ENCODE measurements around the gene TMEM141. TPM values are rescaled to one million over a fixed set of nuclear protein-coding genes. Genes with fewer than 3 reads are reported as not detected.

TMEM141 gene
- total and polyA plus RNA-seq, 2 of the 8 experiments (the other 6 are each of a cell fraction or from before 2014, with no cell fraction given): 51.1 to 137 TPM

- H2BK120ac ChIP-seq (replicated peaks; ENCODE audit: low read depth, low read length): no peak overlapping the region
- no peak overlapping the region for H3K9ac ChIP-seq (replicated peaks in 1 of 4; ENCODE audit: extremely low read depth in 1 of 4, low read depth in 3 of 4, low read length in 3 of 4)
- no peak overlapping the region for H2AFZ ChIP-seq (ENCODE audit: low read length)
- no peak overlapping the region for H3K23ac ChIP-seq (ENCODE audit: insufficient read length)
- H3K4me2 ChIP-seq (ENCODE audit: insufficient read depth in 1 of 2, low read depth in 2 of 2, low read length in 2 of 2): no peak overlapping the region
- ChIA-PET POLR2A (ENCODE audit: partially characterized antibody) (interaction anchor here (1.1 to 2.6 kb wide), 2 partner anchors 26 to 86 kb away, joined by 3 to 13 read pairs; no protein-coding TSS in a partner anchor), CTCF (ENCODE audit: partially characterized antibody) (no interaction called here)
- H2BK12ac ChIP-seq (ENCODE audit: low read depth, low read length): no peak overlapping the region
- DNase-seq (ENCODE audit: low read depth in 1 of 2, low spot score in 2 of 2) (no peak), FAIRE-seq (no peak)
- no peak overlapping the region for H3K4me3 ChIP-seq (ENCODE audit: extremely low read depth in 1 of 4, insufficient read depth in 2 of 4, low read depth in 3 of 4, low read length in 4 of 4)
- WGBS, 2 experiments (ENCODE audit: extremely low coverage in 1 of 2, insufficient coverage in 1 of 2, insufficient read length in 1 of 2, insufficient replicate concordance in 2 of 2, low coverage in 1 of 2, low lambda C conversion rate in 2 of 2, missing lambda C conversion rate in 1 of 2): 92% methylated on average over 31 of the region's 31 CpGs; no CpG with 5 or more reads in 1 of the 2 experiments
- H3K27ac ChIP-seq (ENCODE audit: low read depth, low read length): no peak overlapping the region; the same call in 1 of the 2 replicates
- no peaks in the 10 kb centered on the region for H4K20me1 ChIP-seq (replicated peaks in 1 of 2; ENCODE audit: control insufficient read depth in 1 of 2, insufficient read depth in 2 of 2, low read length in 2 of 2)
- no peak overlapping the region for H3K56ac ChIP-seq (replicated peaks; ENCODE audit: insufficient read length, low read depth, low read length)
- no peak overlapping the region for H4K91ac ChIP-seq (replicated peaks; ENCODE audit: insufficient read length, low read length)
- no peaks in the 10 kb centered on the region for H3K79me2 ChIP-seq (ENCODE audit: control insufficient read depth in 1 of 2, insufficient read depth in 2 of 2, low read length in 2 of 2)
- H3K27me3 ChIP-seq (replicated peaks in 1 of 4; ENCODE audit: control insufficient read depth in 3 of 4, extremely low read depth in 1 of 4, insufficient read depth in 3 of 4, low read length in 3 of 4): no peaks in the 10 kb centered on the region
- no peak overlapping the region for H2BK20ac ChIP-seq (ENCODE audit: low read length)
- H4K5ac ChIP-seq (ENCODE audit: insufficient read length, low read depth, low read length): no peak overlapping the region
- H3K23me2 ChIP-seq (ENCODE audit: low read depth, low read length): no peaks in the 10 kb centered on the region
- H3K14ac ChIP-seq (ENCODE audit: insufficient read length): no peak overlapping the region
- H3K4me1 ChIP-seq (replicated peaks in 1 of 4; ENCODE audit: control insufficient read depth in 3 of 4, insufficient read depth in 4 of 4, low read length in 3 of 4): no peaks in the 10 kb centered on the region; a peak in 1 of 7 replicates
- H2AK5ac ChIP-seq (ENCODE audit: low read depth, low read length): no peak overlapping the region
- peaks cover 3 to 12% of the 10 kb centered on the region in 2 experiments; a peak in 1 of 4 replicates for H3K9me3 ChIP-seq (ENCODE audit: insufficient read depth in 2 of 2, low read depth in 1 of 2, low read length in 1 of 2)
- H3K36me3 ChIP-seq (ENCODE audit: control insufficient read depth in 2 of 4, insufficient read depth in 4 of 4, low read length in 3 of 4): no peaks in the 10 kb centered on the region
- no peak overlapping the region for H2BK5ac ChIP-seq (ENCODE audit: low read depth, low read length)
- H3K18ac ChIP-seq (ENCODE audit: extremely low read depth, low read length): no peak overlapping the region
- H3K4ac ChIP-seq (replicated peaks; ENCODE audit: insufficient read length, low read depth, low read length): no peak overlapping the region
- H3K79me1 ChIP-seq (ENCODE audit: low read depth, low read length): no peaks in the 10 kb centered on the region
- H2BK15ac ChIP-seq (ENCODE audit: low read length): no peak overlapping the region
- H4K8ac ChIP-seq (ENCODE audit: extremely low read depth, insufficient read depth, low read length): no peak overlapping the region
- TF ChIP-seq BACH1 (IDR thresholded peaks at IDR 0.05; ENCODE audit: low read length) (no peak), RAD21 (IDR thresholded peaks at IDR 0.05 in 1 of 2, conservative IDR thresholded peaks at IDR 0.05 in 1 of 2; ENCODE audit: low read depth in 2 of 2, low read length in 2 of 2) (no peak), JUND (IDR thresholded peaks at IDR 0.05; ENCODE audit: low read length) (no peak), SP1 (IDR thresholded peaks at IDR 0.05; ENCODE audit: low read depth, low read length) (no peak), ASH2L (IDR thresholded peaks at IDR 0.05; ENCODE audit: low read length) (no peak), YY1 (IDR thresholded peaks at IDR 0.05; ENCODE audit: low read depth, low read length) (no peak), SRF (IDR thresholded peaks at IDR 0.05; ENCODE audit: low read depth, low read length) (no peak), TCF12 (IDR thresholded peaks at IDR 0.05; ENCODE audit: low read depth, low read length) (no peak), SIX5 (IDR thresholded peaks at IDR 0.05; ENCODE audit: low read depth, low read length) (no peak), CBX8 (IDR thresholded peaks at IDR 0.05; ENCODE audit: borderline replicate concordance, low read depth, low read length) (no peak), USF2 (IDR thresholded peaks at IDR 0.05; ENCODE audit: low read length) (no peak), RXRA (IDR thresholded peaks at IDR 0.05; ENCODE audit: insufficient read depth, low read depth, low read length) (no peak)
- TF ChIP-seq, protein P1, sequence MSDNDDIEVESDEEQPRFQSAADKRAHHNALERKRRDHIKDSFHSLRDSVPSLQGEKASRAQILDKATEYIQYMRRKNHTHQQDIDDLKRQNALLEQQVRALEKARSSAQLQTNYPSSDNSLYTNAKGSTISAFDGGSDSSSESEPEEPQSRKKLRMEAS (IDR thresholded peaks at IDR 0.05): no peak
Observed at GRCh38 chr9:136753371-136754058, 37.6 kb upstream of the TMEM141 start.

All from H1 (cell line).